Effector CD8-positive, alpha-beta T cell (primary cell): ENCODE data around the gene SLC26A9.

ENCODE experiments used
- DNase-seq: peaks from one replicate; lab custom pipeline; 2025; lab: John Stamatoyannopoulos, UW

The SLC26A9 gene

GRCh38 chr1:205947024-205947423 lies 3.8 kb upstream of the SLC26A9 start:
- no peak for DNase-seq

DNA sequence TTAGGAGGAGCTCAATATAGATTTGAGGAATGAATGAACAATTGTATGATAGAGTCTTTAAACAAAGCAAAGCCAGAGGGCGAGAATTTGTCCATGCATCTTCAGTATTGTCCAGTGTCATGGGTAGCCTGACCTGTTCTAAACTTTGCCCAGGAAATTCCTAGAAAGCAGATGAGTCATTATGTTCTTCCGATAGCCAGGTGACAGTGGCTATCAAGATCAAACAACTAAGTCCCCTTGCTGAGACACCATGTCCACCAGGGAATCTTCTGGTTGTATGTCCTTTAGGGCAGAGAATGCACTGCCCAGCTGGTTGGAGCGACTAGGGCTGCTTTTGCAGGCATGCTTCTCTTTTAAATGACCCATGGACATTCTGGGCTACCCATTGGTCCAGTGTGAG lies 1.8 kb upstream of the SLC26A9 start:
- DNase-seq, result no peak

DNA sequence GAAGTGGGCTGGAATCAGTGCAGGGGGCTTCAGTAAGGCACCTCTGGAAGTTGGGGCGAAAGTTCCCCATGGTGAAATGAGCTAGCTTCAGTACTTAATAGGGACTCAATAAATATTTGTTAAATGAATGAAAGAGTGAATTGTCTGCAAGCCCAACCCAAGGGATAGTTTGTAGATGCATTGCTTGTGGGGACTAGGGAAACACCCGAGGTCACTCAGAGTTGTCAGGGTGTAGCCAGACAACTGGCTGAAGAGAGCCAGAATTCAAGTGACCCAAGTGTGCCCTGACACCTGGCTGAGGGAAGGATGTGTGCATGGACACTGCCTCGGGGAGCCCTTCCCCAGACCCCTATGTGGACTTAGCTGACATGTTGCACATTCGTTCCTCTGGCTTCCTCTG lies 1.3 kb upstream of the SLC26A9 start:
- no peak for DNase-seq

GRCh38 chr1:205942631-205943159 lies 561 bp downstream of the SLC26A9 start:
- DNase-seq, result no peak

GRCh38 chr1:205940710-205941109 lies 2.5 kb downstream of the SLC26A9 start:
- DNase-seq, result no peak

GRCh38 chr1:205939690-205940330 lies 3.4 kb downstream of the SLC26A9 start:
- no peak for DNase-seq

- DNase-seq, result no peak
Observed at GRCh38 chr1:205938682-205939081, 4.6 kb downstream of the SLC26A9 start.

- no peak for DNase-seq
Observed at GRCh38 chr1:205936846-205937586, 6.2 kb downstream of the SLC26A9 start.

DNA sequence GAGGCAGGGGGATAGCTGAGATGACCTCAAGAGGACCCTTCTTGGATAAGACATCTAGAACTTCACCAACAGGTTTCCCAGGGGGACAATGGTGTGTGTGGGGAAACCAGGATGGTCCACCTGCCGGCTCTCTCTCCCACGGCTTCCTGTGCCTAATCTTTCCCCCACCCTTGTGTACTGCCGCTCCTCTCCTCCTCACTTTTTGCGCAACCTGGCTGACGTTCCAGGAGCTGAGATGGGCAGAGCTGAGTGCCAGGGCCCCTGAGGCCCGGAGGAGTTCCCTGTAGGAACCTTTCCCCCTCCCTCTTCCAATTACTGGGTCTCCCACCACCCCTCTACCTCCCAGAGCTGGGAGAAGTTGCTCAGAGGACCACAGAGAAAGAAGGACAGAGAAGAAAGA lies 6.9 kb downstream of the SLC26A9 start:
- no peak for DNase-seq

DNA sequence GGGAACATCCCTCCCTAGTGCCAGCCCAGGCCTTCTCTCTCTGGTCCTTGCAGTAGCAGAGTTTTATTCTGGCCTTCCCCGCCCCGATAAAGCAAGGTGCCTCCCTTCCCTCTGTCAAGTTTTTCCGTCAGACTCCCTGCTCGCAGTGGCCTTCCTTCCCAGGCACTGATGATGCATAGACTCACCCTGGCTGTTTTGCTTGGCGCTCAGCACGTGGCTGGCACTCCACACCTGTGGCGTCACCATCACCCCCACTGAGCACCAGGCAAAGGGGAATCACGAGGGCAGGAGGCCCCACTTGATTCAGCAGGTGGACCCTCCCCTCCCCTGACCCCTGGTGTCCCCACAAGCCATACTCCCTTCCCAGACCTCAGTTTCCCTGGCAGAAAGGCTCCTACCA lies 7.4 kb downstream of the SLC26A9 start:
- no peak for DNase-seq

GRCh38 chr1:205934788-205935187 lies 8.5 kb downstream of the SLC26A9 start:
- no peak for DNase-seq

- no peak for DNase-seq
Observed at GRCh38 chr1:205933671-205934618, 9.3 kb downstream of the SLC26A9 start.

DNA sequence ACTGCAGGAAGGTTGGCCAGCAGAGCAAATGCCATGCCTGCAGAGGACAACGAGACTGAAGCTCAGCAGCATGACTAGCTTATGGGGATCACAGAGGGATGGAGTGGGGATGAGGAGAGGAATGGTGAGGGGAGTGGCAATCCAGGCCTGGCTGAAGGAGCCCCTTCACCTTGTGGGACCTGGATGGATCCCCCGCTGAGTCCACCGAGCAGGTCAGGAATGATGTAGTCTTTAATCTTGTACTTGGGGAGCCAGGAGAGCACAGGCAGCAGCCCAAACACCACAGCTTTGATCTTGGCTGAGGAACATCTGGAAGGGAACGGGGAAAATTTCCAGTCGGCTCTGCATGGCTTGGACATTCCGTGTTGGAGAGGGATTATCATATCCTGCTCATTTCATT lies 10.5 kb downstream of the SLC26A9 start:
- DNase-seq, result no peak

- DNase-seq, result no peak
Observed at GRCh38 chr1:205930799-205931281, 12.4 kb downstream of the SLC26A9 start.

DNA sequence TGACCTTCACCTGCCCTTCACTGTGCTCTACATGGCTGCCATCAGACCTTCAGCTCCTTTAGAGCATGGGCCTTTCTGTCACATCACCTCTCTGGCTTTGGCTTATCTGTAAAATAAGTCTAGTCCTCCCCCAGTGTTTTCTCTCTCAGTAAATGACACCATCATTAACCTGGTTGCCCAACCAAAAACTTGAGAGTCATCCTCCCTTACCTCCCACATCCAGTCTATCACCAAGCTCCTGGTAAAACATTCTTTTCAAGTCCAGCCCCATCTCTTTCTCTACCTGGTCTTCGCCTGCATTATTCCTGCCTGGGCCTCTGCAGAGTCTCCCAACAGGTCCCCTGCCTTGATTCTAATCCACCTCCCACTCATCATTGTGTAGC lies 13.1 kb downstream of the SLC26A9 start:
- no peak for DNase-seq

- no peak for DNase-seq
Observed at GRCh38 chr1:205929496-205930194, 13.6 kb downstream of the SLC26A9 start.

DNA sequence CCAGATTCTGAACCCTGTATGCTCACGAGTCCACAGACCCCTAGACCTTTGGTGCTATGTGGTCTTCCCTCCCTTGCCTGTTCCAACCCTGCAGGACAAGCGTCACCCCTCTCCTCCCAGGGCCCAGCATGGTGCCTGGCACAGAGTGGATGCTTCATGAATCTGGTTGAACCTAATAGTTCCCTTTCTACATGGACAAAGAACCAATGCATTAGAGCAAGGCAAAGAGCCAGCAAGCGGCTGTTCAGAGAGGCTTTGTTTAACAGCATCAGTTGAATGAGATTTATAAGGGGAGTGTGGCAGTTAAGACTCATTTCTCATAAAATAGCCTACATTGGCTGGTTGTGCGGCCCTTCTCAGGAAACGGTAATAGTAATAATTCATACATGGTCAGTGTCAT lies 14.9 kb downstream of the SLC26A9 start:
- no peak for DNase-seq

- DNase-seq, result no peak
Observed at GRCh38 chr1:205927676-205928075, 15.6 kb downstream of the SLC26A9 start.

DNA sequence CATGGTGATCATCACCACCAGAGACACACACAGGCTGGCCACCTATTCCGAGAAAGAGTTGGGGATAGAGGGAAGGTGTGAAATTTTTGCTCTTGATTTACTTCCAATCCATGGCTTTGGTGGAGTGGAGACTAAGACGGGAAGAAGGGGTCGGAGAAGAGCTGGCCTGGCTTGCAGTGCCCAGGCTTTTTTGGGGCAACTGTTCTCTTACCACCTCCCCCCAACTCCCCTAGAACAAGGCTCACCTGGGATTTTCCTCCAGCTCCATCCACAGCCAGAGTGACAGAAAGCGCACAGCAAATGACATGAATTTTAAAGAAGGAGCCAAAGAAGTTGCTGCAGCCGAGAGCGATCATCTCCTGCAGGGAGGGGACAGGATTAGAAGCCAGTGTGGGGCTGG lies 16.0 kb downstream of the SLC26A9 start:
- no peak for DNase-seq

DNA sequence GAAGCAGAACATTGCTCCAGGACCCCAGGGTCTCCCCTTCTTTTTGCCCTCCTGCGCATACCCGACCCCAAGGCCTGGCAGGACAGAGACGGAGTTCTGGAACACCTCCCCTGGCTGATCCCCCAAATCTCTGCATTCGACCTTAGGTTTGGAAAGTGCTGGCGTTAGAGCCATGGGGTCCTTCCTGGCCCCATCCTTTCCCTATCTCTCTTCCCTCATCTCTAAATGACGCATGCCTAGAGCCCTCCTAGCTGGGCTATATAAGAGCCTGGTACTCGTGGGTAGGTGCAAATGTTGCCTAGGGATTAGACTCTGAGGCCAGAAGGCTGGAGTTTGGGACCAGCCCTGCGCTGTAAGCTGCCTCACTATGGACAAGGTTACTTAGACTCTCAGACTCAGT lies 16.6 kb downstream of the SLC26A9 start:
- DNase-seq, result no peak

- no peak for DNase-seq
Observed at GRCh38 chr1:205926213-205926612, 17.0 kb downstream of the SLC26A9 start.

- DNase-seq, result no peak
Observed at GRCh38 chr1:205925736-205926135, 17.5 kb downstream of the SLC26A9 start.
